ENCODE results near the gene ILF3. TPM values are rescaled to one million over a fixed set of nuclear protein-coding genes. Genes with fewer than 3 reads are reported as not detected.

Gene ILF3
- total RNA-seq, 1 experiment from 2014 or later, result 430 TPM

DNA sequence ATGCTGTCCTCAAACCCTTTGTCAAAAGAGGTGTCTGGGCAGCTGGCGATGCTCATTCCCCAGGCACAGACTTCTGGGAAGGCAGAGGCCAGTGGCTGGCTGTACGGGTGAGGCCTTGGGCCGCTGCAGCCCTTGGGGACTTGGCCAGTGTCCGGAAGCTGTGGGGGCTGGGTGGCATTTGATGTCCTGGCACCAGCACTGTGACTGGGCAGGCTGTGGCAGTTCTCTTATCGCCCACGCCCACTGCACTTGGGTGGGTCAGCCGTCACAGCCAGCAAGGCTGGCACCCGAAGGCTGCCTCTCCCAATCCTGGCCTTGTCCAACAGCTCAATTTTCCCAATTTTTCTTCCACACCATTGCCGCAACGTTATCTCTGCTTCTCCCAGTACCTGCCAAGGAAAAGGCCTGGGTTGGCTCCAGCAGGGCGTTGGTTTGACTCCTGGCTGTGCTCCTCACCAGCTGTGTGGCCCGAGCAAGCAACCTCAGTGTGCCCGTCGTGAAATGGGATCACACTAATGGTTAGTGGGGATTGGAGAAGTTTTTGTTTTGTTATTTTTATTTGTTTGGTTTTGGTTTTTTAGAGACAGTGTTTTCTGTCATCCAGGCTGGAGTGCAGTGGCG is 41.5 kb upstream of the ILF3 start:
- Histone ChIP-seq H3K4me2 (ENCODE audit: low read length) (no peak overlapping the region), H3K9me2 (ENCODE audit: insufficient read depth) (no peaks in the 10 kb centered on the region), H3K4me3 (replicated peaks in 1 of 2; ENCODE audit: low read depth in 1 of 2, low read length in 2 of 2) (no peak overlapping the region), H3K9me3 (ENCODE audit: control insufficient read depth in 1 of 2, insufficient read depth in 1 of 2, low read depth in 1 of 2, low read length in 2 of 2) (no peaks in the 10 kb centered on the region), H3K27me3 (ENCODE audit: insufficient read depth, low read length) (no peaks in the 10 kb centered on the region), H3K9ac (ENCODE audit: low read length) (no peak overlapping the region), H2AFZ (ENCODE audit: low read depth, low read length, poor library complexity, severe bottlenecking) (no peak overlapping the region), H3K4me1 (ENCODE audit: control insufficient read depth in 1 of 2, insufficient read depth in 2 of 2, low read length in 2 of 2) (peaks cover 16 to 28% of the 10 kb centered on the region in 2 experiments), H3K79me2 (ENCODE audit: insufficient read depth, low read length) (no peaks in the 10 kb centered on the region), H4K20me1 (ENCODE audit: insufficient read depth) (no peaks in the 10 kb centered on the region), H3K36me3 (ENCODE audit: control insufficient read depth in 1 of 2, insufficient read depth in 2 of 2, low read length in 2 of 2) (no peaks in the 10 kb centered on the region), H3K27ac (ENCODE audit: low read depth, low read length) (no peak overlapping the region)
- no peak for TF ChIP-seq JUND (IDR thresholded peaks at IDR 0.05)
- no peak for TF ChIP-seq SIN3A (IDR thresholded peaks at IDR 0.05; ENCODE audit: low read depth)
- TF ChIP-seq EZH2 (IDR thresholded peaks at IDR 0.05), result no peak
- TF ChIP-seq ELF1 (IDR thresholded peaks at IDR 0.05; ENCODE audit: borderline replicate concordance, low read depth), result no peak
- no peak for TF ChIP-seq EGR1 (IDR thresholded peaks at IDR 0.05; ENCODE audit: low read depth)
- TF ChIP-seq SRF (IDR thresholded peaks at IDR 0.05; ENCODE audit: low read depth), result no peak
- TF ChIP-seq SP1 (IDR thresholded peaks at IDR 0.05; ENCODE audit: low read depth), result no peak
- no peak for TF ChIP-seq ZNF274 (IDR thresholded peaks at IDR 0.05; ENCODE audit: low read depth, low read length)
- no peak for TF ChIP-seq YY1 (IDR thresholded peaks at IDR 0.05; ENCODE audit: extremely low read depth, insufficient replicate concordance, low read depth, low read length)
- no peak for TF ChIP-seq POLR2AphosphoS5 (IDR thresholded peaks at IDR 0.05; ENCODE audit: low read depth, low read length)
- TF ChIP-seq RAD21 (IDR thresholded peaks at IDR 0.05; ENCODE audit: low read depth), result no peak
- ChIA-PET POLR2A (no interaction called here), RAD21 (ENCODE audit: low non-redundant PET in 1 of 2, low total read pairs in 2 of 2, uncharacterized antibody in 2 of 2, unreplicated experiment in 2 of 2) (no interaction called here), CTCF (no interaction called here)
- intact Hi-C loops (cut with micrococcal nuclease), result no loop called here
- no TSS peak for BruUV-seq (replicated peaks)
- no peak for DNase-seq (ENCODE audit: low read depth, low spot score)
- ATAC-seq, result no peak

DNA sequence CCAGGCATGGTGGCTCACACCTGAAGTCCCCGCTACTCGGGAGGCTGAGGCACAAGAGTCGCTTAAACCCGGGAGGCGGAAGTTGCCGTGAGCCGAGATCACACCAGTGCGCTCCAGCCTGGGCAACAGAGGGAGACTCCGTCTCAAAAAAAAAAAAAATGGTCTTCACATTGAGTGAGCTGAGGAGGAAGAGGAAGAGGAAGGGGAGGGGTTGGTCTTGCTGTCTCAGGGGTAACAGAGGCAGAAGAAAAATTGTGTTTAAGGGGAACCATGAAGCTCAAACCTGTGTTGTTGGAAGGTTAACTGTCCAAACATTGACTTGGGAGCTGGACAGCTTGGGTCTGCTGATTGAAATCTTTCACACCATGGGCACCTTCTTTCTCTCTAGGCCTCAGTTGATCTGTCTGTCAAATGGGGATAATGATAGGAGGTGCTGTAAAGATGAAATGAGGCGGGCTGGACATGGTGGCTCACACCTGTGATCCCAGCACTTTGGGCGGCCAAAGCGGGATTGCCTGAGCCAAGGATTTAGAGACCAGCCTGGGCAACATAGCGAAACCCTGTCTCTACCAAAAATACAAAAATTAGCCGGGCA is 38.6 kb upstream of the ILF3 start:
- no peaks in the 10 kb centered on the region for H4K20me1 ChIP-seq (ENCODE audit: insufficient read depth)
- CTCF ChIA-PET, result no interaction called here
- no peaks in the 10 kb centered on the region for H3K36me3 ChIP-seq (ENCODE audit: control insufficient read depth in 1 of 2, insufficient read depth in 2 of 2, low read length in 2 of 2)
- no TSS peak for BruUV-seq (replicated peaks)
- intact Hi-C loops (cut with micrococcal nuclease), result no loop called here
- no peak overlapping the region for H3K27ac ChIP-seq (ENCODE audit: low read depth, low read length)
- no peaks in the 10 kb centered on the region for H3K9me3 ChIP-seq (ENCODE audit: control insufficient read depth in 1 of 2, insufficient read depth in 1 of 2, low read depth in 1 of 2, low read length in 2 of 2)
- DNase-seq (ENCODE audit: low read depth, low spot score) (no peak), ATAC-seq (no peak)
- no peaks in the 10 kb centered on the region for H3K79me2 ChIP-seq (ENCODE audit: insufficient read depth, low read length)
- TF ChIP-seq, protein P1, sequence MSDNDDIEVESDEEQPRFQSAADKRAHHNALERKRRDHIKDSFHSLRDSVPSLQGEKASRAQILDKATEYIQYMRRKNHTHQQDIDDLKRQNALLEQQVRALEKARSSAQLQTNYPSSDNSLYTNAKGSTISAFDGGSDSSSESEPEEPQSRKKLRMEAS (IDR thresholded peaks at IDR 0.05), result no peak
- TF ChIP-seq SP1 (IDR thresholded peaks at IDR 0.05; ENCODE audit: low read depth) (no peak), ZNF274 (IDR thresholded peaks at IDR 0.05; ENCODE audit: low read depth, low read length) (no peak), CEBPB (IDR thresholded peaks at IDR 0.05; ENCODE audit: low read depth) (no peak), POLR2AphosphoS5 (IDR thresholded peaks at IDR 0.05; ENCODE audit: low read depth, low read length) (no peak), RAD21 (IDR thresholded peaks at IDR 0.05; ENCODE audit: low read depth) (no peak)
- no peak overlapping the region for H3K4me2 ChIP-seq (ENCODE audit: low read length)
- no peak overlapping the region for H2AFZ ChIP-seq (ENCODE audit: low read depth, low read length, poor library complexity, severe bottlenecking)
- no peaks in the 10 kb centered on the region for H3K27me3 ChIP-seq (ENCODE audit: insufficient read depth, low read length)
- POLR2A ChIA-PET, result no interaction called here
- H3K9me2 ChIP-seq (ENCODE audit: insufficient read depth), result no peaks in the 10 kb centered on the region
- RAD21 ChIA-PET (ENCODE audit: low non-redundant PET in 1 of 2, low total read pairs in 2 of 2, uncharacterized antibody in 2 of 2, unreplicated experiment in 2 of 2), result no interaction called here
- H3K4me1 ChIP-seq (ENCODE audit: control insufficient read depth in 1 of 2, insufficient read depth in 2 of 2, low read length in 2 of 2), result peaks cover 27 to 36% of the 10 kb centered on the region in 2 experiments
- H3K4me3 ChIP-seq (replicated peaks in 1 of 2; ENCODE audit: low read depth in 1 of 2, low read length in 2 of 2), result no peak overlapping the region
- no peak overlapping the region for H3K9ac ChIP-seq (ENCODE audit: low read length)
